ENCODE measurements around the gene SLIT3. TPM values are rescaled to one million over a fixed set of nuclear protein-coding genes. Genes with fewer than 3 reads are reported as not detected.

SLIT3 gene
- total and polyA plus RNA-seq, 2 experiments from 2014 or later, result 0.59 to 0.71 TPM

- TF ChIP-seq ZNF462 (CRISPR knock-in tag; IDR thresholded peaks at IDR 0.05), result no peak
- TF ChIP-seq ETS1 (IDR thresholded peaks at IDR 0.05), result no peak
- TF ChIP-seq ZNF114 (CRISPR knock-in tag; IDR thresholded peaks at IDR 0.05), result no peak
- TF ChIP-seq NANOG (IDR thresholded peaks at IDR 0.05; ENCODE audit: borderline replicate concordance), result no peak
- no peak for TF ChIP-seq STAT1 (IDR thresholded peaks at IDR 0.05; ENCODE audit: unreplicated experiment)
- no peak for TF ChIP-seq CTCF (conservative IDR thresholded peaks at IDR 0.05; ENCODE audit: low read depth in 2 of 2)
Measured at GRCh38 chr5:168897387-168898122, 403.4 kb downstream of the SLIT3 start (continued).

Data from GM23338 (cell line).